Measurements from ENCODE around the gene PSEN2. TPM values are rescaled to one million over a fixed set of nuclear protein-coding genes. Genes with fewer than 3 reads are reported as not detected.

PSEN2 gene
- total RNA-seq, 1 experiment from 2014 or later = 6.6 TPM

- no peak overlapping the region for H3K4me3 ChIP-seq (ENCODE audit: low read depth, low read length, poor library complexity, severe bottlenecking)
- intact Hi-C loops (cut with micrococcal nuclease; ENCODE audit: unreplicated experiment) = no loop called here
- no peaks in the 10 kb centered on the region for H3K9me3 ChIP-seq (ENCODE audit: low read depth, low read length, poor library complexity, severe bottlenecking)
- H3K27me3 ChIP-seq (replicated peaks; ENCODE audit: insufficient read depth, low read depth, low read length, poor library complexity) = no peaks in the 10 kb centered on the region
- no TSS peak for BruUV-seq (replicated peaks)
- no peaks in the 10 kb centered on the region for H3K36me3 ChIP-seq (ENCODE audit: insufficient read depth, low read length, poor library complexity, severe bottlenecking)
- H3K27ac ChIP-seq (ENCODE audit: low read depth, low read length, poor library complexity, severe bottlenecking) = no peak overlapping the region
- ChIA-PET CTCF (no interaction called here), POLR2A (ENCODE audit: low non-redundant PET) (no interaction called here)
- no peak for DNase-seq (ENCODE audit: low spot score)
- no peak for TF ChIP-seq EZH2 (IDR thresholded peaks at IDR 0.05; ENCODE audit: borderline replicate concordance, low read depth, low read length, poor library complexity, severe bottlenecking)
- no peak for TF ChIP-seq CTCF (conservative IDR thresholded peaks at IDR 0.05; ENCODE audit: low read depth, low read length)
- no peaks in the 10 kb centered on the region for H3K4me1 ChIP-seq (ENCODE audit: insufficient read depth, low read length, poor library complexity, severe bottlenecking)
Observed at GRCh38 chr1:226901421-226901820, 31.0 kb downstream of the PSEN2 start.

- Histone ChIP-seq H3K4me1 (ENCODE audit: insufficient read depth, low read length, poor library complexity, severe bottlenecking) (no peaks in the 10 kb centered on the region), H3K27me3 (replicated peaks; ENCODE audit: insufficient read depth, low read depth, low read length, poor library complexity) (no peaks in the 10 kb centered on the region), H3K36me3 (ENCODE audit: insufficient read depth, low read length, poor library complexity, severe bottlenecking) (no peaks in the 10 kb centered on the region), H3K27ac (ENCODE audit: low read depth, low read length, poor library complexity, severe bottlenecking) (no peak overlapping the region), H3K9me3 (ENCODE audit: low read depth, low read length, poor library complexity, severe bottlenecking) (no peaks in the 10 kb centered on the region), H3K4me3 (ENCODE audit: low read depth, low read length, poor library complexity, severe bottlenecking) (no peak overlapping the region)
- intact Hi-C loops (cut with micrococcal nuclease; ENCODE audit: unreplicated experiment) = no loop called here
- ChIA-PET POLR2A (ENCODE audit: low non-redundant PET) (no interaction called here), CTCF (no interaction called here)
- no TSS peak for BruUV-seq (replicated peaks)
- DNase-seq (ENCODE audit: low spot score) = no peak
- TF ChIP-seq EZH2 (IDR thresholded peaks at IDR 0.05; ENCODE audit: borderline replicate concordance, low read depth, low read length, poor library complexity, severe bottlenecking) (no peak), CTCF (conservative IDR thresholded peaks at IDR 0.05; ENCODE audit: low read depth, low read length) (no peak)
Observed at GRCh38 chr1:226902601-226903000, 32.2 kb downstream of the PSEN2 start.

- BruUV-seq (replicated peaks) = no TSS peak
Observed at GRCh38 chr1:226903819-226904716, 33.7 kb downstream of the PSEN2 start.

More at GRCh38 chr1:226903819-226904716, 33.7 kb downstream of the PSEN2 start:
- no peaks in the 10 kb centered on the region for H3K9me3 ChIP-seq (ENCODE audit: low read depth, low read length, poor library complexity, severe bottlenecking)
- H3K4me1 ChIP-seq (ENCODE audit: insufficient read depth, low read length, poor library complexity, severe bottlenecking) = no peaks in the 10 kb centered on the region
- ChIA-PET POLR2A (ENCODE audit: low non-redundant PET) (no interaction called here), CTCF (no interaction called here)
- no peak overlapping the region for H3K27ac ChIP-seq (ENCODE audit: low read depth, low read length, poor library complexity, severe bottlenecking)
- TF ChIP-seq EZH2 (IDR thresholded peaks at IDR 0.05; ENCODE audit: borderline replicate concordance, low read depth, low read length, poor library complexity, severe bottlenecking) = no peak
- TF ChIP-seq CTCF (conservative IDR thresholded peaks at IDR 0.05; ENCODE audit: low read depth, low read length) = no peak
- DNase-seq (ENCODE audit: low spot score) = peak; percentile 27
- no peaks in the 10 kb centered on the region for H3K27me3 ChIP-seq (replicated peaks; ENCODE audit: insufficient read depth, low read depth, low read length, poor library complexity)
- H3K4me3 ChIP-seq (ENCODE audit: low read depth, low read length, poor library complexity, severe bottlenecking) = no peak overlapping the region
- intact Hi-C loops (cut with micrococcal nuclease; ENCODE audit: unreplicated experiment) = no loop called here
- H3K36me3 ChIP-seq (ENCODE audit: insufficient read depth, low read length, poor library complexity, severe bottlenecking) = no peaks in the 10 kb centered on the region

Data from A673 (cell line).